ENCODE measurements around the gene PINLYP.

PINLYP gene

GRCh38 chr19:43551399-43552197, 24.0 kb upstream of the PINLYP start:
- DNase-seq, result no peak

DNA sequence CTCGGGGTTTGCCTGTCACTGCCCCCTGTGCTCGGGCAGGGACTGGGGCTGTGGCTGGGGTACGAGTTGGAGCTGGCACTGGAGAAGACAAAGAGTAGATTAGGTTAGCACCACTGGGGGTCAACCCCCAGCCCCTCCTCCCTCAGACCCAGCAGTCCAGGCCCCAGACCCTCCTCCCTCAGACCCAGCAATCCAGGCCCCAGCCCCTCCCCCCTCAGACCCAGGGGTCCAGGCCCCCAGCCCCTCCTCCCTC, 23.5 kb upstream of the PINLYP start:
- DNase-seq, result no peak

- no peak for DNase-seq
Observed at GRCh38 chr19:43552616-43553015, 23.0 kb upstream of the PINLYP start.

GRCh38 chr19:43553656-43554055, 21.9 kb upstream of the PINLYP start:
- no peak for DNase-seq

- no peak for DNase-seq
Observed at GRCh38 chr19:43554317-43554895, 21.2 kb upstream of the PINLYP start.

- peak; percentile 43 for DNase-seq
Observed at GRCh38 chr19:43555185-43555770, 20.3 kb upstream of the PINLYP start.

GRCh38 chr19:43560687-43561086, 14.9 kb upstream of the PINLYP start:
- no peak for DNase-seq

DNA sequence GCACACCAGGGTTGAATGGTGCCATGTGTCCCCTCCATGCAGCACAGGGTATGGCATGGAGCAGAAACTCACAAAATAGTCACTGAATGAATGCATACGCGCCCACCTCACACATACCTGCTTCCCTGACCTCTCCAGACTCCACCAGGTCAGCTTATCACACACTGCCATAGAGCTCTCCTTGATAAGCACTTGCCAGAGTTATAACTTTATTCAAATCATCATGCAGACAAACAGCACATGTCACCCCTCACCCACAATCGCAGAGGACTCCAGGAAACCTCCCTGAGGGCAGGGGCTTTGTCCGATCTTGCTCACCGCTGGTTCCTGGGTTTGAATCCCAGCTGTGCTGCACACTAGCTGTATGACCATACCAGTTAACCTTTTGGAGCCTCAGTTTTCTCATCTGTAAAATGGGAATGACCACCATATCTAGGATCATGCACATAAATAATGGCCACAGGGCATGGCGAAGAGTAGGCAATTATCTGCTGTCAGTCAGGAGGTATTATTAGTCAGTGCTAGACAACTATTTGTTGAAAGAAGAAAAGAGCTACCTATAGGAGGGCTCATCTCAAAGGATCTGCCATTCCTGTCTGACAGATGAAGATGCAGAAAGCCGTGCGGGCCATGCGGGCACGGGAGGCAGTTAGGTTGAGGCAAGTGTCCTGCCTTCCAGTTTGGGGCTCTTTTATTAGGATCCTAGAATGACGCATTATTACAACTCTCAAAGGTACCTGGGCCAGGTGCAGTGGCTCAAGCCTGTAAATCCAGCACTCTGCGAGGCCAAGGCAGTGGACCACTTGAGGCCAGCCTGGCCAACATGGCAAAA, 14.2 kb upstream of the PINLYP start:
- DNase-seq, result no peak

DNA sequence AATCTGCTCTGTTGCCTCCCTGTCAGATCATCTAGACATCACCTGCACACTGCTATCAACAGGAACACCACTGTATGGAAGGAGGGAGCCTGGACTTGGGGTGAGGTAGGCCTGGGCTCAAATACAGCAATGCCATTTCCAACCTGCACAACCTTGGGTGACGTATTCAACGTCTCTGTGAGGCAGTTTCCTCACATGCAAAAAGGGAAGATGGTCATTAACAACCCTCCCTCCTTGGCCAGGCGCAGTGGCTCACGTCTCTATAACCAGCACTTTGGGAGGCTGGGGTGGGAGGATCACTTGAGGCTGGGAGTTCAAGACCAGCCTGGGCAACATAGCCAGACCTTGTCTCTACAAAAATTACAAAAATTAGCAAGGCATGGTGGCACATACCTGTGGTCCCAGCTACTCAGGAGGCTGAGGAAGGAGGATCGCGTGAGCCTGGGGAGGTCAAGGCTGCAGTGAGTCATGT, 13.3 kb upstream of the PINLYP start:
- no peak for DNase-seq

- DNase-seq, result peak; percentile 39
Observed at GRCh38 chr19:43562698-43563241, 12.8 kb upstream of the PINLYP start.

DNA sequence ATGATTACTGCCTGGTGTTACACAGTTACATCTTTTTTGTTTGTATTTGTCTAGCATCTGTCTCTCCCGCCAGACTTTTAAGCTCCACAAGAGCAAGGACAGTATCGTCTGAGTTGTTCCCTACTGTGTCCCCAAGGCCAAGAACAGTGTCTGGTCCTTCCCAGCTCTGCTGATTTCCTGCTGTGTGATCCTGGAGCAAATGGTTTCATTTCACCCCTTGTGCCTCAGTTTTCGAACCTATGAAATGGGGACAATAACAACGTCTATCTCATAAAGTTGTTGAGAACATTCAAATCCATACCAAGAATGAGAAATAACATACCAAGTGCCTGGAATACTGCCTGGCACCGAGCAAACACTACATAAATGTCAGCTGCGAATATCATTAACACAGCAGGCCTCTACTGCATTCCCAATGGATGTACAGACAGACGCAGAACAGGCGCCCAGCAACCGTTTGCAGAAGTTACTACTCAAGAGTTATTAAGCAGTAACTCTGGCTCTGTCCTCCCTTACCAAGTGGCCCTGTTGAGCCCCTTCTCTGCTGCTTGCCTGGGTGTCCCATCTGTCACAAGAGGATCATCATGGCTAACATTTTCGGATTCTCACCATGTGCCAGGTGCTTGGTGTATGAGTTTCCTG, 11.7 kb upstream of the PINLYP start:
- no peak for DNase-seq

- no peak for DNase-seq
Observed at GRCh38 chr19:43564800-43565199, 10.8 kb upstream of the PINLYP start.

GRCh38 chr19:43569657-43570056, 5.9 kb upstream of the PINLYP start:
- DNase-seq, result no peak

DNA sequence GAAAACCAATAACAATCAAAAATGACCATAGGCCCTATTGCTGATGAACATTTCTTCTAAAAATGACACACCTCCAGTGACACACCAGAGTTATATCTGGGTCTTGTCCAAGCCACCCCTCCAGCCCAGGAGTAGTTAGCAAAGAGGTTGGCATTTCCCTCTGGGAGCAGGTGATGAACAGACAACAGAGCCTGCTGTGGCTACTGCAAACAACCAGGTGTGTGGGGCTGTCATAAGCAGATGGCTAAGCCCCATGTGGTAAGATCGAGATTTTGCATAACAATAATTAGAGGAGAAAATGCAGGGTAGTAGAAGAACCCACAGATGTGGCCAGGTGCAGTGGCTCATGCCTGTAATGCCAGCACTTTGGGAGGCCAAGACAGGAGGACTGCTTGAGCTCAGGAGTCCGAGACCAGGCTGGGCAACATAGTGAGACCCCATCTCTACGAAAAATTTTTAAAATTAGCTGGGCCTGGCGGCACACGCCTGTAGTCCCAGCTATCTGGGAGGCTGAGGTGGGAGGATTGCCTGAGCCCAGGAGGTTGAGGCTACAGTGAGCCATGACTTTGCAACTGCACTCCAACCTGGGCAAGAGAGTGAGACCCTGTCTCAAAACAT, 5.3 kb upstream of the PINLYP start:
- DNase-seq, result no peak

GRCh38 chr19:43572171-43572588, 3.4 kb upstream of the PINLYP start:
- DNase-seq, result no peak

- no peak for DNase-seq
Observed at GRCh38 chr19:43574424-43575155, 1.0 kb upstream of the PINLYP start.

GRCh38 chr19:43575955-43576878, 616 bp downstream of the PINLYP start:
- DNase-seq, result peak; percentile 69

DNA sequence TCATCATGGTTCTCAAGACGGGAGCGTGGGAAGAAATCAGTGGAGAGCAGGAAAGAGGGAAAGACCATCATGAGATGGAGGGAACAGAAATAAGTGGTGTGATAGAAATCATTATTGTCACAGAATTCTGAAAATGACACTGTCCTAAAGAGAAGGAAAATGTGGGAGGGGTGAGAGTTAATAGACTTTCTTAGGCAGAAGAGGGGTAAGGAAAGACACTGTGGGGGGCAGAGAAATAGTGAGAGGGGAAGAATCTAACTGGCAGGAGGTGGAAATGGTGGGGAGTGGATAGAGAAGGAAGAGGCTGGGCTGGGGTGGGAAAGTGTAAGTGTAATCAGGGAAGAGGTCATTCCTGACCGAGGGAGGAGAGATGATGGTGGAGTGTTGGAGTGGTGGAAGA, 3.2 kb downstream of the PINLYP start:
- no peak for DNase-seq

DNA sequence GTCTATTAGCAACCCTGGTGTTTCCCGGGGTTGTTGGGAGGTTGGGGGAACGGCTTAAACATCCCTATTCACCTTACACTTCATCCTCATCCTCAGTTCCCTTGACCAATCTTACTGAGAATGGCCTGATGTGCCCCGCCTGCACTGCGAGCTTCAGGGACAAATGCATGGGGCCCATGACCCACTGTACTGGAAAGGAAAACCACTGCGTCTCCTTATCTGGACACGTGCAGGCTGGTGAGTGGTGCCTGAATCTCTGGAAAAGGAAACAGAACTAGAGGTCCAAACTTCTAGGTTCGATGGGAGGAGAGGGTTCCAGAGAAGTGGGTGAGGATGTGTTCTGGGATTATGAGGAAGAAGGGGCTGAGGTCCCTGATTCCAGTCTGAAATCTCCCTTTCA, 5.9 kb downstream of the PINLYP start:
- DNase-seq, result no peak

- no peak for DNase-seq
Observed at GRCh38 chr19:43582495-43582894, 6.9 kb downstream of the PINLYP start.

All from NCI-H2227 treated with DMSO at 0.1 percent for 48 hours (cell line).